HG03280 (cell line): Measurements from ENCODE around the gene OTUB1.
"Not testable (repeated sequence)": the region's sequence is repeated elsewhere in the genome, so short reads cannot be mapped to it uniquely, and the experiment has no call there.

ENCODE experiments used
- ATAC-seq: cut with Tn5 transposase; IDR thresholded peaks from one replicate; pipeline ENCODE4 v1.9.1; 2021; ENCODE audit warnings: mild to moderate bottlenecking, moderate library complexity; ENCODE audit not compliant: unreplicated experiment

OTUB1 gene, protein sequence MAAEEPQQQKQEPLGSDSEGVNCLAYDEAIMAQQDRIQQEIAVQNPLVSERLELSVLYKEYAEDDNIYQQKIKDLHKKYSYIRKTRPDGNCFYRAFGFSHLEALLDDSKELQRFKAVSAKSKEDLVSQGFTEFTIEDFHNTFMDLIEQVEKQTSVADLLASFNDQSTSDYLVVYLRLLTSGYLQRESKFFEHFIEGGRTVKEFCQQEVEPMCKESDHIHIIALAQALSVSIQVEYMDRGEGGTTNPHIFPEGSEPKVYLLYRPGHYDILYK

GRCh38 chr11:63986156-63986931, at the start of gene OTUB1:
Gene OTUB1, plus strand, starts transcription at chr11:63986438. Its CDS starts 19 bp downstream, at chr11:63986457.
- peak; percentile 85 for ATAC-seq

DNA sequence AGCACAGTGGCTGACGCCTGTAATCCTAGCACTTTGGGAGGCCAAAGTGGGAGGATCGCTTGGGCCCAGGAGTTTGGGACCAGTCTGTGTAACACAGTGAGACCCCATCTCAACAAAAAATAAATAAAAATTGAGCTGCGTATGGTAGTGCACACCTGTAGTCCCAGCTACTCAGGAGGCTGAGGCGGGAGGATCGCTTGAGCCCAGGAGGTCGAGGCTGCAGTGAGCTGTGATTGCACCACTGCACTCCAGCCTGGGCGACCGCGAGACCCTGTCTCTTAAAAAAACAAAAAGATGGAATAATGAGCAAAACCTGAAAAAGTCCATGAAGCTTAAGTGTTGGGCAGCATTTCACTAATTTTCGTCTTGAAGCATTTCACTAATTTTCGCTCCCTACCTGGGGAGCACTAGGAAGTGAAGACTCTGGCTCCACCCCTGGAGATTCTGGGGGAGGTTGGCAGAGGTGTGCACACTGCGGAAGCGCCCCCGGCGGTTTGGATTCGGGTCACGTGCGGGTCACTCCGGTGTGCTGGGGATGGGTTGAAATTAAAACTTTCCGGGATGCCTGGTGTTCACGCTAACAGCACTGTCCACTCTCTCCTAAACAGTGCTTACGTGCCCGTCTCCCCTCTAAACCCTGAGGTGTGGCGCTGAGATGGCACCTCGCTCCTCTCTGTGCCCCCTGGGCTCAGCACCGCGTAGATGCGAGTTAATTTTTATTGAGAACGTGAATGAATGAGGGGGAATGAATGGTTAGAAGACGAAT, 48.3 kb upstream of the OTUB1 start:
- ATAC-seq: peak; percentile 10

DNA sequence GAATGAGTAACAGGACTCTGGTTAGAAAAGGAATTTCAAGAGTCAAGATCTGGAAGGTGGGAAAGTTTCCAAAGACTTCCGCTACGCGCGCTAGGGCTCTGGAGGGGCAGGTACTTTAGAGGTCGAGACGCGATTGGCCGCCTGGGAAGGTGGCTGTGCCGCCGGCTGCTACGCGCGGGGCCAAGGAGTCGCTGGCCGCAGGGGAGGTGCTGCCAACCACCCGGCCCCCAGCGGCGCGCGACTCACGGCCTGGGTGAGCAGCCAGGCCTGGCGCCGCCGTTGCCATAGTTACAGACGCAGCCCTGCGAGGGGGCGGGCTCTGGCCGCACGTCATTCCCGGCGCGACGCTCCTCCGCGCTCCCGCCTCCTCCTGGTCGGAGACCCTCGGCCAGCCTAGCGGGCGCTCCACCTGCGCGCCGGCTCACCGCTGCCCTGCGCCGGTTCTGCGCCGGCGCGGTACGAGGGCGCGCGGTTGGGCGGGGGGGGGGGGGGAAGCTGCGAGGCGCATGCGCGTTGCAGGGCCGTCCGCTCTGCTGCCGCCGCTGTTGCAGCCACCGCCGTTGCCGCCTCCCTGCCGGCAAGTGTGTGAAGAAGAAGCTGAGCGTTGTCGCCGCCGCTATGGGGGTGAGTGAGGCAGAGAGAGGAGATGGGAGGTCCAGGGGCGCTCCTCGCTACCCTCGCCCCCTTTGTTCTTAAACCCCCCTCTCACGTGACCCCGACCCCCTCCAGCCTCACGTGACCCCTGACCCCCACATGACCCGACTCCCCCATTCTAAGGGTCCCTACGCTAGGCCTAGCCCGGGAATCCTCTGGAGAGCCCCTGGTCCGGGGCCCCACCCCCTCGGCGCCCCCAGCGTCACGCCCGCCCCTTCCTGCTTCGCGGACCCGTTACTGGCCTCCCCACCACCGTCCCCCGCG, 47.5 kb upstream of the OTUB1 start, which contains the start of gene NAA40:
NAA40 (plus strand) TSS at position 524 of the 918 bp plus-strand sequence; CDS start at position 619, 95 bp downstream.
- peak; percentile 93 for ATAC-seq

GRCh38 chr11:63939397-63939891, 46.8 kb upstream of the OTUB1 start:
- ATAC-seq: no peak

DNA sequence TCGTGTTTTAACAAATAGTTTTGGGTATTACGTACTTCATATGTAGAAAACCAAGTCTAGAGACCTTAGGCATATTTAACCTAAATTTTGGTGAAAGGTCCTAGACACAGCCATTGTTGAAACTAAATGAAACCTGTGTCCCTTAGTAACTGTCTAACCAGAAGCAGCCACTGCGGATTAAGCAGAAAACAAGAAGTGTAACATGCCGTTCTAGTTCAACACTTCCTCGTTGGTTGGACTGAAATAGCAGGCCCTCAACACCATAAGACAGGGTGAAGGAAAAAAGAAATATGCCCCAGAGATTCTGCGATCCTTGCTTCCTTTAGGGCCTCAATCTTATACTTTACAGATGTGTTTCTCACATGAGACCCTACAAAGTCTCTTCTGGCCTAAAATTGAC, 45.5 kb upstream of the OTUB1 start:
- ATAC-seq: no peak

DNA sequence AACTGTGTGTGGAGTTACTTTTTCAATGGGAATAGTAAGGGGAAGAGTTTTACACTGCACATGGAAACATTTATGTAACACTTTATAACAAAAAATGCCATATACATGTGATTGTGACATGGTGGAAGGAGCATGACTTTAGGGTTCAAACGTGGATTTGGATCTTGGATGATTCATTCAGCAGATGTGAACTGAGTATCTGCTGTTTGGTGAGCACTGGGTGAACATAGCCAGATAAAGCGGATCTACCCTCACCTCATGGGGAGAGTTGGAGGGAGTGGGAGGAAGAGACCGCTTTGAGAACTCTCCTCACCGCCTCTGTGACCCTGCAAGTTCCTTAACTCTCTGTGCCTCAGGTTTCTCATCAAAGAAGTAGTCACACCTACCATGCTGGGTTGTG, 44.3 kb upstream of the OTUB1 start:
- no peak for ATAC-seq

GRCh38 chr11:63942803-63943202, 43.4 kb upstream of the OTUB1 start:
- no peak for ATAC-seq

DNA sequence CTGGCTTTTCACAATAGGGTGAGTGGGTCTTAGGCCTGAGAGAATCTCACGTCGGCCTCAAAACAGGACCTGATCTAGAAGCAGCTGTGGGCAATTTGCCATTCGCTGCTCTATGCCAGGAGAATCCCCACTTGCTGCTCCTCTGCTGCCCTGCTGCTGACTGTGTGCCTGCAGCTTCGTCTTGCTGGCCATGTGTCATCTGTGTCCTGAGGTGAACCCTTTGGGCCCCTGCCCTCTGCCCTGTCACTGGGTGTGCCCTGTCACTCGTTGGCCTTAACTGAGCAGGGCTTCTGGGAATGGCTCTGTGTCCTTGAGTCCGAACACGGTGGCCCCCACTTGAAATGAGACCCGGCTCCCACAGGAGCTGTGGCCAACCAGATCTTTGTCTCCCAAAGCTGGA, 41.3 kb upstream of the OTUB1 start:
- ATAC-seq: no peak

GRCh38 chr11:63945477-63946163, 40.6 kb upstream of the OTUB1 start:
- ATAC-seq: no peak

DNA sequence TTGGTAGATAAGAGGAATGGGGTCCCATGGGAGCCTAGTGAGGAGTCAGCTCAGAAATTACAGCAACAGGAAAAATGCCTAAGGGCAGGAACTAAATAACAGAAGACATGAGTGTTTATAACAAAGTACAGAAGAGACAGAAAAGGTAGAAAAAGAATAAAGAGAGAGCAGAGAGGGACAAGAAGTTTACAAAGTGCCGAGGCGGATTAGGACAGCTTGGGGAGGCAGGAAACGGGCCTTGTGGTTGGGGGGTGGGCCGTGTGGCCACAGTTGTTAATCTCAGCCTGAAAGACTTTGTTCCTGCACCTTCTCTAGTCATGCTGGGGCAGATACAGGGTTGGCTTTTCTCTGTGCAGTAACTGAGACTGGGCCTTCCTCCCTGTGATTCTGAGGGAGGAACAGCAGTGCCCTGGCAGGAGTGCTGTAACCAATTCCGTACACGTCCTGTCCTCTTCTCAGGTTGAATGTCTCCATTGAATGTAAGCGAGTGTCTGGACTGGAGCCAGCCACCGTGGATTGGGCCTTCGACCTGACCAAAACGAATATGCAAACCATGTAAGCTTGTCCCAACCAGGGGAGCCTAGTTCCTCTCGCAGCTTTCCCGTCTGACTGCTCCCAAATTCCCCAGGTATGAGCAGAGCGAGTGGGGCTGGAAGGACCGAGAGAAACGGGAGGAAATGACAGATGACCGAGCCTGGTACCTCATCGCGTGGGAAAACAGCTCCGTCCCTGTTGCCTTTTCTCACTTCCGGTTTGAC, 34.3 kb upstream of the OTUB1 start:
- ATAC-seq: no peak

DNA sequence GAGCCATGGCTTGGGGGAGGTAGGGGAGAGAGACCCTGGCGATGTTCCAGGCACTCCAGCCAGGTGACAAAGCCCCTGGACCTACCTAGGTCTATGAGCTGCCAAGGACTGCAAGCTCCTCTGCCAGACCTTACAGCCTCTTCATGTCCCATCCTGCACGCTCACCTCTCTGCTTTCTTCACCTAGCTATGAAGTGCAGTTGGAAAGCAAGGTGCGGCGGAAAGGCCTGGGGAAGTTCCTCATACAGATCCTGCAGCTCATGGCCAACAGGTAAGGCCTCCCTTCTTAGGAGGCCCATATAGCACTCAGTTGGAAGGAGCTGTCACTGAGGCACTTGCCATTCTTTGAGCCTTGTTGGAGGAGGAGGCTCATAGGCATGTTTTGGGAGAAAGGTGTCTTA, 33.7 kb upstream of the OTUB1 start:
- no peak for ATAC-seq

- ATAC-seq: no peak
These were observed 28.2 kb upstream of the OTUB1 start for GRCh38 chr11:63958008-63958407.

- no peak for ATAC-seq
These were observed 24.4 kb upstream of the OTUB1 start for GRCh38 chr11:63961608-63962412.

DNA sequence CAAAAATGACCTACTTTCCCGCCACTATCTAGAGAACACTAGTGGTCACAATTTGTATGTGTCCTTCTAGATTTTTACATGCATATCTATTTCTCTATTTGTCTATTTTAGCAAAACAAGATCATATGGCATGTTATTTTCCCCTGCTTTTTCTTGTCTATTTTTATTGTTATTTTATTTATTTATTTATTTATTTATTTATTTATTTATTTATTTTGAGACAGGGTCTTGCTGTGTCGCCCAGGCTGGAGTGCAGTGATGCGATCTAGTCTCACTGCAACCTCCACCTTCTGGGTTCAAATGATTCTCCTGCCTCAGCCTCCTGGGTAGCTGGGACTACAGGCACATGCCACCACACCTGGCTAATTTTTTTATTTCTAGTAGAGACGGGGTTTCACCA, 22.3 kb upstream of the OTUB1 start:
- not testable (repeated sequence) for ATAC-seq

- ATAC-seq: no peak
These were observed 19.8 kb upstream of the OTUB1 start for GRCh38 chr11:63966444-63966843.

GRCh38 chr11:63969461-63969860, 16.8 kb upstream of the OTUB1 start:
- no peak for ATAC-seq

GRCh38 chr11:63970902-63971301, 15.3 kb upstream of the OTUB1 start:
- no peak for ATAC-seq

GRCh38 chr11:63973912-63974258, 12.4 kb upstream of the OTUB1 start:
- ATAC-seq: not testable (repeated sequence)
